Endothelial cell of umbilical vein (primary cell): ENCODE data around the gene VSNL1. TPM values are rescaled to one million over a fixed set of nuclear protein-coding genes. Genes with fewer than 3 reads are reported as not detected.

Experiments
- BruUV-seq: library from RNA; stranded (reverse); fragments of 400-500 nt; replicated peaks from 2 replicates; lab custom pipeline; 2021; lab: Mats Ljungman, UMichigan
- CTCF ChIA-PET: fragments of 300-600, 350-600 bp; sonication (Branson Sonifier 250); formaldehyde crosslinking; loops from one replicate; lab custom pipeline; 2021; ENCODE audit warnings: antibody characterized with exemption, inconsistent platforms; lab: Charles Lee
- POLR2A ChIA-PET: fragments of 300-600, 350-600 bp; sonication (Branson Sonifier 250); formaldehyde crosslinking; loops from one replicate; lab custom pipeline; 2021; ENCODE audit warnings: antibody characterized with exemption, inconsistent platforms; lab: Charles Lee
- DNase-seq: peaks from one replicate; pipeline ENCODE4 v3.0.0-alpha.2; 2011; ENCODE audit warnings: low read depth, low spot score
- FAIRE-seq: peaks from 2 replicates; lab custom pipeline; 2011; peaks lifted over from hg19 to GRCh38; lab: Jason Lieb, UNC
- H2AFZ ChIP-seq: 2 replicates; pipeline ENCODE4 v1.6.0; 2012; ENCODE audit warnings: low read depth, low read length, control low read depth, inconsistent platforms
- H3K27ac ChIP-seq: 2 replicates; pipeline ENCODE4 v1.5.1; 2011; ENCODE audit warnings: low read depth, mild to moderate bottlenecking, control low read depth, low read length, moderate library complexity; ENCODE audit not compliant: insufficient read depth
- H3K27me3 ChIP-seq, 2 experiments: 2 replicates each; pipeline versions ENCODE4 v1.6.0 to v1.6.1; 2011; ENCODE audit warnings: low read length in 2 of 2, mixed read lengths in 1 of 2; ENCODE audit not compliant: control insufficient read depth in 2 of 2, insufficient read depth in 2 of 2
- H3K36me3 ChIP-seq, 2 experiments: 2 replicates in 1 of 2; 3 replicates in 1 of 2; pipeline ENCODE4 v1.5.1; 2011; ENCODE audit warnings: low read length in 2 of 2, mild to moderate bottlenecking in 1 of 2, moderate library complexity in 1 of 2; ENCODE audit not compliant: control insufficient read depth in 2 of 2, insufficient read depth in 2 of 2; ENCODE audit errors: extremely low read depth in 1 of 2
- H3K4me1 ChIP-seq: 3 replicates; pipeline ENCODE4 v1.5.1; 2011; ENCODE audit warnings: mild to moderate bottlenecking, low read length; ENCODE audit not compliant: control insufficient read depth, insufficient read depth; ENCODE audit errors: extremely low read depth
- H3K4me2 ChIP-seq: 2 replicates; pipeline ENCODE4 v1.6.1; 2011; ENCODE audit warnings: low read length, control low read depth, mixed read lengths; ENCODE audit not compliant: insufficient read depth
- H3K4me3 ChIP-seq, 3 experiments: fragments of 200-600 bp in 1 of 3; sonication (generic), shearing (Covaris generic) in 1 of 3; replicated peaks in 1 of 3; 2 replicates each; pipeline ENCODE4 v1.5.1; 2011 to 2016; ENCODE audit warnings: control low read depth in 3 of 3, low read length in 3 of 3, mild to moderate bottlenecking in 2 of 3, inconsistent platforms in 1 of 3, low read depth in 1 of 3, moderate library complexity in 1 of 3; ENCODE audit not compliant: insufficient read depth in 1 of 3
- H3K79me2 ChIP-seq: 2 replicates; pipeline ENCODE4 v1.6.0; 2012; ENCODE audit warnings: low read length, inconsistent platforms; ENCODE audit not compliant: control insufficient read depth, insufficient read depth
- H3K9ac ChIP-seq: replicated peaks from 2 replicates; pipeline ENCODE3; 2011; ENCODE audit warnings: low read length, control low read depth; ENCODE audit not compliant: insufficient read depth; ENCODE audit errors: extremely low read depth
- H3K9me1 ChIP-seq: replicated peaks from 3 replicates; pipeline ENCODE4 v1.6.0; 2011; ENCODE audit warnings: mild to moderate bottlenecking, low read length; ENCODE audit not compliant: control insufficient read depth, insufficient read depth; ENCODE audit errors: extremely low read depth
- H3K9me3 ChIP-seq: replicated peaks from 2 replicates; pipeline ENCODE4 v1.5.1; 2012; ENCODE audit warnings: low read length, inconsistent platforms; ENCODE audit not compliant: control insufficient read depth, insufficient read depth
- H4K20me1 ChIP-seq: replicated peaks from 2 replicates; pipeline ENCODE3; 2011; ENCODE audit warnings: mild to moderate bottlenecking, low read length; ENCODE audit not compliant: control insufficient read depth, insufficient read depth; ENCODE audit errors: extremely low read depth
- EZH2 ChIP-seq: IDR thresholded peaks from 2 replicates; pipeline ENCODE4 v1.6.1; 2012; ENCODE audit warnings: borderline replicate concordance, low read depth, mild to moderate bottlenecking, moderate library complexity, low read length, inconsistent platforms; ENCODE audit not compliant: severe bottlenecking
- FOS ChIP-seq: IDR thresholded peaks from 2 replicates; pipeline ENCODE4 v1.6.1; 2011; ENCODE audit warnings: mild to moderate bottlenecking, low read length, moderate library complexity, borderline replicate concordance; ENCODE audit not compliant: insufficient read depth
- GATA2 ChIP-seq: IDR thresholded peaks from 2 replicates; pipeline ENCODE4 v1.7.0; 2011; ENCODE audit warnings: low read depth, mild to moderate bottlenecking, moderate library complexity, mixed read lengths, low read length; ENCODE audit not compliant: insufficient read length, insufficient read depth
- MYC ChIP-seq: IDR thresholded peaks from one replicate; pipeline ENCODE4 v1.6.1; 2011; ENCODE audit warnings: mild to moderate bottlenecking, low read depth, low read length
- POLR2AphosphoS5 ChIP-seq: IDR thresholded peaks from 2 replicates; pipeline ENCODE4 v1.6.1; 2012; ENCODE audit warnings: low read depth, mild to moderate bottlenecking, control low read depth, low read length, moderate library complexity; ENCODE audit not compliant: insufficient read depth
- dilution Hi-C: fragments of 300-500 bp; cut with MboI; formaldehyde crosslinking; loops from one replicate; pipeline ENCODE4 v1.15.0; 2019; ENCODE audit warnings: low sequenced_read_pairs; ENCODE audit not compliant: extremely low pct_ligation_motif_present
- intact Hi-C: fragments of 100-400 bp; cut with micrococcal nuclease; formaldehyde crosslinking; loops from one replicate; pipeline ENCODE4 v1.10.0; 2022
- polyA plus RNA-seq, 4 experiments: library from polyadenylated mRNA; depleted of rRNA in 3 of 4; stranded (reverse) in 3 of 4; unstranded in 1 of 4; fragments of >200 nt; gene quantifications; 2 replicates each; pipeline versions ENCODE4 v1.2.1 to v1.2.3, GENCODE V29; 2011 to 2012; ENCODE audit warnings: missing spikeins in 1 of 4
- total RNA-seq: library from RNA; stranded (reverse); gene quantifications from 2 replicates; pipeline ENCODE4 v1.2.3, GENCODE V29; 2021
- TF ChIP-seq, protein P1 (sequence below), 2 donors: IDR thresholded peaks; 1 replicate in 1 of 2; 2 replicates in 1 of 2; pipeline ENCODE4 v1.5.1; 2011; ENCODE audit warnings: low read length in 2 of 2, mild to moderate bottlenecking in 2 of 2, moderate library complexity in 2 of 2, control low read depth in 1 of 2, inconsistent platforms in 1 of 2, low read depth in 1 of 2; ENCODE audit not compliant: insufficient read depth in 1 of 2; ENCODE audit errors: extremely low read depth in 1 of 2
- TF ChIP-seq, protein P2 (sequence below): IDR thresholded peaks from 2 replicates; pipeline ENCODE4 v1.6.1; 2011; ENCODE audit not compliant: insufficient read depth, insufficient read length

The VSNL1 gene
- total and polyA plus RNA-seq, 2 donors (not counting 3 experiments of a cell fraction or from before 2014, with no cell fraction given), result not detected

DNA sequence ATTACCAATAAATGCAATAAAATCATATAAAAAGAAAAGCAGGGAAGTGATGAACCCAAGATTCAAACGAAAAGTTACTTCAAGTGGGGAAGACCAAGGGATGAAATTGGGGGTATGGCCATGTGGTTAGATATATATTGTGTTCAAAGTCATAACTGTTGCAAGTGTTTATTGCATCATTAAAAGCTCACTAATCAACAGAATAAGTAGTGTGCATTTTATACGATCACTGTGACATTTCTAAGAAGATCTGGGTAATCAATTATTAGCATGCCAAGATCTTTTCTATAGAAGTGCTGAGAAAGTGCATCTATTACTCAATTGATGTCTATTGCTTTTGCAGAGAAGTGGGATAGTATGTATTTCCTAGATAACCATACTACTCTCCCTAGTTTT lies 52.9 kb downstream of the VSNL1 start:
- intact Hi-C loops, result no loop called here
- no peak overlapping the region for H3K4me2 ChIP-seq
- H3K27ac ChIP-seq, result no peak overlapping the region
- no peaks in the 10 kb centered on the region for H3K27me3 ChIP-seq
- no peaks in the 10 kb centered on the region for H4K20me1 ChIP-seq
- no peaks in the 10 kb centered on the region for H3K9me3 ChIP-seq
- H3K36me3 ChIP-seq, result no peaks in the 10 kb centered on the region
- no peak overlapping the region for H2AFZ ChIP-seq
- CTCF ChIA-PET, result no interaction called here
- no TSS peak for BruUV-seq
- POLR2A ChIA-PET, result no interaction called here
- no peak for DNase-seq
- no peaks in the 10 kb centered on the region for H3K9me1 ChIP-seq
- no peak overlapping the region for H3K9ac ChIP-seq
- no peak for FAIRE-seq
- dilution Hi-C loops, result no loop called here
- no peaks in the 10 kb centered on the region for H3K4me1 ChIP-seq
- H3K4me3 ChIP-seq, result no peak overlapping the region
- H3K79me2 ChIP-seq, result no peaks in the 10 kb centered on the region
- TF ChIP-seq, protein P1, sequence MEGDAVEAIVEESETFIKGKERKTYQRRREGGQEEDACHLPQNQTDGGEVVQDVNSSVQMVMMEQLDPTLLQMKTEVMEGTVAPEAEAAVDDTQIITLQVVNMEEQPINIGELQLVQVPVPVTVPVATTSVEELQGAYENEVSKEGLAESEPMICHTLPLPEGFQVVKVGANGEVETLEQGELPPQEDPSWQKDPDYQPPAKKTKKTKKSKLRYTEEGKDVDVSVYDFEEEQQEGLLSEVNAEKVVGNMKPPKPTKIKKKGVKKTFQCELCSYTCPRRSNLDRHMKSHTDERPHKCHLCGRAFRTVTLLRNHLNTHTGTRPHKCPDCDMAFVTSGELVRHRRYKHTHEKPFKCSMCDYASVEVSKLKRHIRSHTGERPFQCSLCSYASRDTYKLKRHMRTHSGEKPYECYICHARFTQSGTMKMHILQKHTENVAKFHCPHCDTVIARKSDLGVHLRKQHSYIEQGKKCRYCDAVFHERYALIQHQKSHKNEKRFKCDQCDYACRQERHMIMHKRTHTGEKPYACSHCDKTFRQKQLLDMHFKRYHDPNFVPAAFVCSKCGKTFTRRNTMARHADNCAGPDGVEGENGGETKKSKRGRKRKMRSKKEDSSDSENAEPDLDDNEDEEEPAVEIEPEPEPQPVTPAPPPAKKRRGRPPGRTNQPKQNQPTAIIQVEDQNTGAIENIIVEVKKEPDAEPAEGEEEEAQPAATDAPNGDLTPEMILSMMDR (IDR thresholded peaks at IDR 0.05; ENCODE audit: extremely low read depth in 1 of 2, insufficient read depth in 1 of 2, low read depth in 1 of 2, low read length in 2 of 2), result no peak
- no peak for TF ChIP-seq MYC
- TF ChIP-seq, protein P2, sequence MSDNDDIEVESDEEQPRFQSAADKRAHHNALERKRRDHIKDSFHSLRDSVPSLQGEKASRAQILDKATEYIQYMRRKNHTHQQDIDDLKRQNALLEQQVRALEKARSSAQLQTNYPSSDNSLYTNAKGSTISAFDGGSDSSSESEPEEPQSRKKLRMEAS, result no peak
- no peak for TF ChIP-seq EZH2
- no peak for TF ChIP-seq GATA2
- no peak for TF ChIP-seq POLR2AphosphoS5
- TF ChIP-seq FOS, result no peak
